IMR-90 (cell line): ENCODE data around the gene ANXA2.

Source experiments
- CTCF ChIP-seq: conservative IDR thresholded peaks from 2 replicates; pipeline ENCODE4 v1.5.1; 2012; ENCODE audit warnings: mild to moderate bottlenecking, low read depth, low read length, improper control_type of control experiment
- MXI1 ChIP-seq: IDR thresholded peaks from 2 replicates; pipeline ENCODE4 v1.6.1; 2012; ENCODE audit warnings: low read depth, mild to moderate bottlenecking, low read length, moderate library complexity, borderline replicate concordance
- POLR2A ChIP-seq: IDR thresholded peaks from 2 replicates; pipeline ENCODE4 v1.6.1; 2012; ENCODE audit warnings: mild to moderate bottlenecking, low read depth, low read length

GRCh38 chr15:60387321-60387720, 10.5 kb downstream of the ANXA2 start:
- TF ChIP-seq CTCF (no peak), POLR2A (no peak), MXI1 (no peak)
